Measurements from ENCODE around the gene DAPK1. TPM values are rescaled to one million over a fixed set of nuclear protein-coding genes. Genes with fewer than 3 reads are reported as not detected.

DAPK1 gene
- polyA plus RNA-seq, 4 donors, result 65.9 to 78.2 (median 71.9) TPM

Other genes with a start within 250 kb of the DAPK1 start
- gene CTSL, start 228.3 kb downstream of the DAPK1 start, polyA plus RNA-seq (ENCODE audit: insufficient read length in 4 of 4), result 100 to 1,000 TPM; 150 to 170 (median 165) TPM